ENCODE data around the gene TMTC1. TPM values are rescaled to one million over a fixed set of nuclear protein-coding genes. Genes with fewer than 3 reads are reported as not detected.

Gene TMTC1
- total and polyA plus RNA-seq, 12 donors, result 5.1 to 82.2 (median 41.8) TPM

GRCh38 chr12:29591140-29592020, 192.4 kb downstream of the TMTC1 start:
- Histone ChIP-seq H3K36me3 (replicated peaks in 1 of 2) (no peaks in the 10 kb centered on the region), H3K27ac (peak overlapping the region in 1 of 5 donors; percentile 10), H3K4me1 (replicated peaks in 1 of 2) (peaks cover 0 to 4% of the 10 kb centered on the region in 2 donors), H3K27me3 (no peaks in the 10 kb centered on the region), H3K4me3 (no peak overlapping the region), H3K9me3 (replicated peaks in 1 of 3) (no peaks in the 10 kb centered on the region)
- DNase-seq, result no peak
- intact Hi-C loops (cut with DNase I), result no loop called here
- 53 to 68% (median 59%) methylated on average over 11 of the region's 11 CpGs for WGBS, 4 donors
- TF ChIP-seq CTCF (IDR thresholded peaks at IDR 0.05) (peak in 2 of 6 experiments; percentile 9 to 13), POLR2A (IDR thresholded peaks at IDR 0.05) (no peak)

- Histone ChIP-seq H3K9me3 (replicated peaks in 1 of 3) (no peaks in the 10 kb centered on the region), H3K36me3 (replicated peaks in 1 of 2) (no peaks in the 10 kb centered on the region), H3K27ac (peak overlapping the region in 1 of 5 donors; percentile 4), H3K4me1 (replicated peaks in 1 of 2) (peaks cover 0 to 4% of the 10 kb centered on the region in 2 donors), H3K27me3 (no peaks in the 10 kb centered on the region), H3K4me3 (no peak overlapping the region)
- intact Hi-C loops (cut with DNase I), result no loop called here
- 68 to 92% (median 78%) methylated on average over 2 of the region's 2 CpGs for WGBS, 4 donors
- no peak for DNase-seq
- TF ChIP-seq CTCF (IDR thresholded peaks at IDR 0.05) (no peak), POLR2A (IDR thresholded peaks at IDR 0.05) (no peak)
These were observed 193.9 kb downstream of the TMTC1 start for GRCh38 chr12:29589851-29590250.

- 90 to 97% (median 97%) methylated on average over 2 of the region's 2 CpGs for WGBS, 4 donors
- intact Hi-C loops (cut with DNase I), result no loop called here
- H3K27ac ChIP-seq, result peak overlapping the region in 1 of 5 donors; percentile 4
- H3K4me3 ChIP-seq, result no peak overlapping the region
- no peak for DNase-seq
- H3K9me3 ChIP-seq (replicated peaks in 1 of 3), result no peaks in the 10 kb centered on the region
- peaks cover 0 to 4% of the 10 kb centered on the region in 2 donors for H3K4me1 ChIP-seq (replicated peaks in 1 of 2)
- no peaks in the 10 kb centered on the region for H3K27me3 ChIP-seq
- no peak for TF ChIP-seq POLR2A (IDR thresholded peaks at IDR 0.05)
- TF ChIP-seq CTCF (IDR thresholded peaks at IDR 0.05), result no peak
- no peaks in the 10 kb centered on the region for H3K36me3 ChIP-seq (replicated peaks in 1 of 2)
These were observed 194.4 kb downstream of the TMTC1 start for GRCh38 chr12:29589286-29589820.

- DNase-seq, result peak; percentile 62 to 88 (median 83)
- peak overlapping the region in 1 of 4 donors; percentile 26 for H3K4me3 ChIP-seq
- intact Hi-C loops (cut with DNase I), result no loop called here
These were observed 201.0 kb downstream of the TMTC1 start for GRCh38 chr12:29582677-29583272.

More at GRCh38 chr12:29582677-29583272, 201.0 kb downstream of the TMTC1 start:
- TF ChIP-seq CTCF (IDR thresholded peaks at IDR 0.05), result no peak
- TF ChIP-seq POLR2A (IDR thresholded peaks at IDR 0.05), result no peak
- Histone ChIP-seq H3K27me3 (no peaks in the 10 kb centered on the region), H3K9me3 (replicated peaks in 1 of 3) (no peaks in the 10 kb centered on the region), H3K4me1 (replicated peaks in 1 of 2) (peaks cover 10 to 33% of the 10 kb centered on the region in 2 donors), H3K27ac (peak overlapping the region in 4 of 5 donors; percentile 20 to 79 (median 72)), H3K36me3 (replicated peaks in 1 of 2) (no peaks in the 10 kb centered on the region)
- WGBS, 4 donors, result 20 to 42% (median 33%) methylated on average over 4 of the region's 4 CpGs
